ENCODE data around the gene CALML4. TPM values are rescaled to one million over a fixed set of nuclear protein-coding genes. Genes with fewer than 3 reads are reported as not detected.
A peak's percentile ranks its signal among the peaks of the same experiment; 100 is the strongest.

Gene CALML4
- total and polyA plus RNA-seq, 7 donors: 0.85 to 2.2 (median 1.4) TPM

DNA sequence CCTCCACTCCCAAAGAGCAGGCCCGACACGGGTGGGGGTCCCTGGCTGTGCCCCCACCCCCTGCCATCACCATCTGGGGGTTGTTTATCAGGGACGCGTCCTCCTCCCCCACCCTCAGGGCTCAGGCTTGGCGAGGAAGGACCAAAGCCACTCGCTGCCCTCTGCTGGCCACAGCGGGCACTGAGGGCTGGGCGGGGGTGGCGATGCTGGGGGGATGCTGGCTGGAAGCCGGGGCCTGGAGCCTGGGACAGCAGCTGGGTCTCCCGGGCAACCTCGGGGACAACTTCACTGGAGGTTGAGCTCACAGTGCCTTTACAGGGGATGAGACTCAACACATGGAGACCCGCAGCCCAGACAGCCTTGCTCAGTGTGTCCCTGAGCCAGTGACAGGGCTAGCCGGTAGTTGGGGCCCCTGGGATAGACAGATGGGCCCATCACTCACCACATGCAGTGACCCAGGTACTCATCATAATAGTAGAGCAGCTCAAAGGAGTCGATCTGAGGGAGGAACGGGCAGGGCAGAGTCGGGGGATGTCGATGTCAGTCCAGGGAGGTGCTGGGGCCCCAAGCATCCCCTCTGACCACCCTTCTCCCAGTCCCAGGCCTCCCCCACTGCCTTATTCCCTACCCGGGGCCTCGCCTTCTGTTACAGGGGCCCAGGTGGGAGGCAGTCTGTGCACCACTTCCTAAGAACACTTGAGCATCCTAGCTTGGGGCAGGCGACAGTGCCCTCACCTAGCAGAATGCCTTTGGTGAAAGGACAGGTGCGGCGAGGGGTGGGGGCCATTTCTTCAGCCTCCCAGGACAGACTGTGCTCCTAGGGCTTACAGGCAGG lies 5.9 kb upstream of the CALML4 start:
- Histone ChIP-seq H3K4me3 (no peak overlapping the region), H3K4me1 (no peaks in the 10 kb centered on the region), H3K27ac (no peak overlapping the region), H3K27me3 (ENCODE audit: insufficient read depth in 3 of 3, low read length in 2 of 3) (no peaks in the 10 kb centered on the region), H3K9me3 (no peaks in the 10 kb centered on the region), H3K36me3 (ENCODE audit: insufficient read depth in 1 of 2, low read depth in 1 of 2) (no peaks in the 10 kb centered on the region)
- intact Hi-C loops (cut with DNase I): loop anchor here in 1 of 2 donors (5.0 kb wide), 1 partner anchor 349 kb away; no protein-coding TSS in a partner anchor
- ATAC-seq (peak; percentile 68 to 89 (median 72)), DNase-seq (peak; percentile 75 to 81)
- 30 to 39% (median 33%) methylated on average over 19 to 23 of the region's 23 CpGs for WGBS, 3 donors
- TF ChIP-seq, protein P1, sequence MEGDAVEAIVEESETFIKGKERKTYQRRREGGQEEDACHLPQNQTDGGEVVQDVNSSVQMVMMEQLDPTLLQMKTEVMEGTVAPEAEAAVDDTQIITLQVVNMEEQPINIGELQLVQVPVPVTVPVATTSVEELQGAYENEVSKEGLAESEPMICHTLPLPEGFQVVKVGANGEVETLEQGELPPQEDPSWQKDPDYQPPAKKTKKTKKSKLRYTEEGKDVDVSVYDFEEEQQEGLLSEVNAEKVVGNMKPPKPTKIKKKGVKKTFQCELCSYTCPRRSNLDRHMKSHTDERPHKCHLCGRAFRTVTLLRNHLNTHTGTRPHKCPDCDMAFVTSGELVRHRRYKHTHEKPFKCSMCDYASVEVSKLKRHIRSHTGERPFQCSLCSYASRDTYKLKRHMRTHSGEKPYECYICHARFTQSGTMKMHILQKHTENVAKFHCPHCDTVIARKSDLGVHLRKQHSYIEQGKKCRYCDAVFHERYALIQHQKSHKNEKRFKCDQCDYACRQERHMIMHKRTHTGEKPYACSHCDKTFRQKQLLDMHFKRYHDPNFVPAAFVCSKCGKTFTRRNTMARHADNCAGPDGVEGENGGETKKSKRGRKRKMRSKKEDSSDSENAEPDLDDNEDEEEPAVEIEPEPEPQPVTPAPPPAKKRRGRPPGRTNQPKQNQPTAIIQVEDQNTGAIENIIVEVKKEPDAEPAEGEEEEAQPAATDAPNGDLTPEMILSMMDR (IDR thresholded peaks at IDR 0.05): peak; percentile 78

GRCh38 chr15:68210409-68210756 lies 5.3 kb upstream of the CALML4 start:
- TF ChIP-seq, protein P1 (IDR thresholded peaks at IDR 0.05): no peak
- intact Hi-C loops (cut with DNase I): loop anchor here in 1 of 2 donors (5.0 kb wide), 1 partner anchor 348 kb away; no protein-coding TSS in a partner anchor
- ATAC-seq (no peak), DNase-seq (no peak)
- no peaks in the 10 kb centered on the region for H3K9me3 ChIP-seq
- no peaks in the 10 kb centered on the region for H3K36me3 ChIP-seq (ENCODE audit: insufficient read depth in 1 of 2, low read depth in 1 of 2)
- H3K4me1 ChIP-seq: peaks cover 2% of the 10 kb centered on the region
- H3K4me3 ChIP-seq: no peak overlapping the region
- H3K27ac ChIP-seq: no peak overlapping the region
- H3K27me3 ChIP-seq (ENCODE audit: insufficient read depth in 3 of 3, low read length in 2 of 3): no peaks in the 10 kb centered on the region
- WGBS, 3 donors: 69 to 71% (median 70%) methylated on average over 8 to 9 of the region's 9 CpGs

GRCh38 chr15:68209735-68210408 lies 4.7 kb upstream of the CALML4 start:
- no peaks in the 10 kb centered on the region for H3K27me3 ChIP-seq (ENCODE audit: insufficient read depth in 3 of 3, low read length in 2 of 3)
- H3K27ac ChIP-seq: no peak overlapping the region
- no peaks in the 10 kb centered on the region for H3K36me3 ChIP-seq (ENCODE audit: insufficient read depth in 1 of 2, low read depth in 1 of 2)
- DNase-seq (no peak), ATAC-seq (no peak)
- intact Hi-C loops (cut with DNase I): loop anchor here in 1 of 2 donors (5.0 kb wide), 1 partner anchor 348 kb away; no protein-coding TSS in a partner anchor
- no peak overlapping the region for H3K4me3 ChIP-seq
- H3K9me3 ChIP-seq: no peaks in the 10 kb centered on the region
- TF ChIP-seq, protein P1 (IDR thresholded peaks at IDR 0.05): no peak
- peaks cover 7% of the 10 kb centered on the region for H3K4me1 ChIP-seq
- WGBS, 3 donors: 82 to 90% (median 83%) methylated on average over 12 to 13 of the region's 13 CpGs

GRCh38 chr15:68209272-68209671 lies 4.1 kb upstream of the CALML4 start:
- Histone ChIP-seq H3K4me1 (peaks cover 13% of the 10 kb centered on the region), H3K36me3 (ENCODE audit: insufficient read depth in 1 of 2, low read depth in 1 of 2) (no peaks in the 10 kb centered on the region), H3K27me3 (ENCODE audit: insufficient read depth in 3 of 3, low read length in 2 of 3) (no peaks in the 10 kb centered on the region), H3K4me3 (no peak overlapping the region), H3K9me3 (no peaks in the 10 kb centered on the region), H3K27ac (no peak overlapping the region)
- TF ChIP-seq, protein P1 (IDR thresholded peaks at IDR 0.05): no peak
- WGBS, 3 donors: 82 to 92% (median 89%) methylated on average over 7 of the region's 7 CpGs
- no peak for ATAC-seq
- intact Hi-C loops (cut with DNase I): no loop called here
- DNase-seq: no peak

Measured in psoas muscle (tissue), 8 donors.